SK-N-SH (cell line): ENCODE measurements around the gene LRRC49. TPM values are rescaled to one million over a fixed set of nuclear protein-coding genes. Genes with fewer than 3 reads are reported as not detected.
A peak's percentile ranks its signal among the peaks of the same experiment; 100 is the strongest.

Source experiments
- CTCF ChIA-PET: fragments of 300-600, 350-600 bp; formaldehyde crosslinking; extraction: SDS; loops from one replicate; lab custom pipeline; 2021; lab: Yijun Ruan, JAX
- POLR2A ChIA-PET: fragments of 350-600 bp; sonication (Branson Sonifier 250); formaldehyde crosslinking; extraction: SDS; loops from one replicate; lab custom pipeline; 2020; ENCODE audit warnings: antibody characterized with exemption, inconsistent platforms; lab: Yijun Ruan, JAX
- DNase-seq: peaks from one replicate; pipeline ENCODE4 v3.0.0; 2012
- H2AFZ ChIP-seq: fragments of 200-600 bp; sonication (generic); 2 replicates; pipeline ENCODE4 v1.8.1; 2016; ENCODE audit warnings: antibody characterized with exemption, mild to moderate bottlenecking, low read depth
- H3F3A ChIP-seq: fragments of 200-600 bp; sonication (generic); replicated peaks from 2 replicates; pipeline ENCODE3; 2016; ENCODE audit warnings: antibody characterized with exemption, mild to moderate bottlenecking; ENCODE audit not compliant: insufficient read depth
- H3K27ac ChIP-seq, 2 experiments: fragments of 200-500 bp in 1 of 2; fragments of 200-600 bp in 1 of 2; sonication (Bioruptor generic) in 1 of 2; sonication (generic), shearing (Covaris generic) in 1 of 2; 2 replicates each; pipeline versions ENCODE4 v1.5.1 to v1.6.1; 2014 to 2016; ENCODE audit warnings: low read depth in 2 of 2, inconsistent platforms in 1 of 2, low read length in 1 of 2, mild to moderate bottlenecking in 1 of 2, mixed read lengths in 1 of 2
- H3K27me3 ChIP-seq: fragments of 200-600 bp; sonication (generic), shearing (Covaris generic); 2 replicates; pipeline ENCODE4 v1.6.1; 2016; ENCODE audit warnings: mixed run types; ENCODE audit not compliant: insufficient read depth
- H3K36me3 ChIP-seq, 2 experiments: fragments of 200-500 bp in 1 of 2; fragments of 200-600 bp in 1 of 2; sonication (Bioruptor generic) in 1 of 2; sonication (generic) in 1 of 2; replicated peaks in 1 of 2; 2 replicates each; pipeline versions ENCODE3 to v1.5.1; 2014 to 2016; ENCODE audit warnings: low read length in 1 of 2, mild to moderate bottlenecking in 1 of 2; ENCODE audit not compliant: insufficient read depth in 2 of 2, control insufficient read depth in 1 of 2
- H3K4me1 ChIP-seq, 2 experiments: fragments of 200-500 bp in 1 of 2; fragments of 200-600 bp in 1 of 2; sonication (Bioruptor generic) in 1 of 2; sonication (generic), shearing (Covaris generic) in 1 of 2; 2 replicates each; pipeline versions ENCODE4 v1.5.1 to v1.6.1; 2014 to 2016; ENCODE audit warnings: low read depth in 1 of 2, low read length in 1 of 2, mixed run types in 1 of 2; ENCODE audit not compliant: insufficient read depth in 2 of 2, control insufficient read depth in 1 of 2
- H3K4me2 ChIP-seq: fragments of 200-600 bp; sonication (generic), shearing (Covaris generic); 2 replicates; pipeline ENCODE4 v1.6.1; 2017; ENCODE audit warnings: mixed run types
- H3K4me3 ChIP-seq, 2 experiments: fragments of 200-500 bp in 1 of 2; fragments of 200-600 bp in 1 of 2; sonication (Bioruptor generic) in 1 of 2; sonication (generic), shearing (Covaris generic) in 1 of 2; 2 replicates each; pipeline versions ENCODE4 v1.5.1 to v1.8.1; 2014 to 2016; ENCODE audit warnings: low read depth in 2 of 2, inconsistent platforms in 1 of 2, low read length in 1 of 2, mild to moderate bottlenecking in 1 of 2, mixed read lengths in 1 of 2, moderate library complexity in 1 of 2
- H3K79me2 ChIP-seq: fragments of 200-600 bp; sonication (generic); 2 replicates; pipeline ENCODE4 v1.8.1; 2017; ENCODE audit warnings: mild to moderate bottlenecking; ENCODE audit not compliant: insufficient read depth
- H3K9ac ChIP-seq: fragments of 200-600 bp; sonication (generic); 2 replicates; pipeline ENCODE4 v1.6.1; 2017; ENCODE audit warnings: mixed run types
- H3K9me2 ChIP-seq: fragments of 200-600 bp; sonication (generic); 2 replicates; pipeline ENCODE4 v1.6.1; 2017; ENCODE audit warnings: mixed run types
- H3K9me3 ChIP-seq: fragments of 200-600 bp; sonication (generic); 2 replicates; pipeline ENCODE4 v1.6.1; 2017; ENCODE audit warnings: mixed run types, mild to moderate bottlenecking, moderate library complexity
- H4K20me1 ChIP-seq: fragments of 200-600 bp; sonication (generic); 2 replicates; pipeline ENCODE4 v1.6.1; 2017; ENCODE audit warnings: mild to moderate bottlenecking, mixed run types; ENCODE audit not compliant: insufficient read depth
- CTCF ChIP-seq: fragments of 200-600 bp; sonication (generic); IDR thresholded peaks from 2 replicates; pipeline ENCODE4 v1.6.1; 2017; ENCODE audit warnings: antibody characterized with exemption, mild to moderate bottlenecking, moderate library complexity
- EZH2phosphoT487 ChIP-seq: fragments of 200-600 bp; sonication (generic); IDR thresholded peaks from 2 replicates; pipeline ENCODE4 v1.6.1; 2017; ENCODE audit warnings: low read depth, mixed run types, mild to moderate bottlenecking, antibody characterized with exemption, moderate library complexity, borderline replicate concordance
- FOSL2 ChIP-seq: IDR thresholded peaks from 2 replicates; pipeline ENCODE4 v1.4.0; 2012; ENCODE audit warnings: low read depth, mild to moderate bottlenecking, moderate library complexity, borderline replicate concordance
- JUND ChIP-seq: IDR thresholded peaks from 2 replicates; pipeline ENCODE4 v1.4.0; 2012
- MEF2A ChIP-seq: IDR thresholded peaks from 2 replicates; pipeline ENCODE4 v1.4.0; 2012; ENCODE audit warnings: low read depth, borderline replicate concordance
- MXI1 ChIP-seq: IDR thresholded peaks from 2 replicates; pipeline ENCODE4 v1.6.1; 2012; ENCODE audit warnings: mild to moderate bottlenecking, low read depth, low read length, improper control_type of control experiment
- NFIC ChIP-seq: IDR thresholded peaks from 2 replicates; pipeline ENCODE4 v1.4.0; 2012; ENCODE audit warnings: borderline replicate concordance
- NRF1 ChIP-seq: IDR thresholded peaks from 2 replicates; pipeline ENCODE4 v1.6.1; 2012; ENCODE audit warnings: low read depth, mild to moderate bottlenecking, low read length
- PBX3 ChIP-seq: IDR thresholded peaks from 2 replicates; pipeline ENCODE4; 2012
- POLR2AphosphoS5 ChIP-seq: IDR thresholded peaks from 2 replicates; pipeline ENCODE4 v1.6.1; 2012; ENCODE audit warnings: low read depth, low read length
- RAD21 ChIP-seq: IDR thresholded peaks from 2 replicates; pipeline ENCODE4 v1.6.1; 2012; ENCODE audit warnings: mild to moderate bottlenecking, low read length
- RCOR1 ChIP-seq: fragments of 150-350 bp; IDR thresholded peaks from 2 replicates; pipeline ENCODE4 v1.6.1; 2017; ENCODE audit warnings: antibody characterized with exemption, low read length
- RFX5 ChIP-seq: IDR thresholded peaks from 2 replicates; pipeline ENCODE4 v1.6.1; 2012; ENCODE audit warnings: mild to moderate bottlenecking, improper control_type of control experiment, low read length
- RXRA ChIP-seq: IDR thresholded peaks from 2 replicates; pipeline ENCODE4 v1.4.0; 2012; ENCODE audit warnings: low read depth, mild to moderate bottlenecking, borderline replicate concordance
- TCF12 ChIP-seq: IDR thresholded peaks from 2 replicates; pipeline ENCODE4 v1.4.0; 2012
- TEAD4 ChIP-seq: IDR thresholded peaks from 2 replicates; pipeline ENCODE4 v1.4.0; 2012; ENCODE audit warnings: mild to moderate bottlenecking, borderline replicate concordance; ENCODE audit not compliant: insufficient read depth
- USF1 ChIP-seq: IDR thresholded peaks from 2 replicates; pipeline ENCODE4 v1.4.0; 2012; ENCODE audit warnings: low read depth, borderline replicate concordance
- USF2 ChIP-seq: fragments of 150-350 bp; IDR thresholded peaks from 2 replicates; pipeline ENCODE4 v1.6.1; 2017; ENCODE audit warnings: antibody characterized with exemption, low read length, low read depth, borderline replicate concordance
- YY1 ChIP-seq: IDR thresholded peaks from 2 replicates; pipeline ENCODE4 v1.4.0; 2012; ENCODE audit warnings: low read depth, mild to moderate bottlenecking
- WGBS: methylation state at CpG from one replicate; pipeline ENCODE4 v1.1.6; 2017; ENCODE audit warnings: low lambda C conversion rate; 5-methylcytosine and 5-hydroxymethylcytosine counted together
- polyA plus RNA-seq, 3 experiments: library from polyadenylated mRNA; depleted of rRNA; stranded (reverse); fragments of >200 nt; gene quantifications; 2 replicates each; pipeline ENCODE4 v1.2.3, GENCODE V29; 2012

Gene LRRC49
- polyA plus RNA-seq, 1 of the 3 experiments (the other 2 are of a cell fraction), result 7.2 TPM

GRCh38 chr15:71080166-71080565 lies 187.5 kb downstream of the LRRC49 start (continued):
- TF ChIP-seq YY1 (no peak), RFX5 (no peak), FOSL2 (no peak), EZH2phosphoT487 (no peak), NRF1 (no peak), POLR2AphosphoS5 (no peak), CTCF (no peak)

- POLR2A ChIA-PET, result no interaction called here
- Histone ChIP-seq H3K4me1 (peaks cover 0 to 11% of the 10 kb centered on the region in 2 experiments; a peak in 1 of 4 replicates), H3K36me3 (no peaks in the 10 kb centered on the region), H3K79me2 (no peaks in the 10 kb centered on the region), H3K27ac (peak overlapping the region in 1 of 2 experiments; percentile 92; a peak in 2 of 4 replicates), H3F3A (peaks cover 9% of the 10 kb centered on the region), H3K9me2 (no peaks in the 10 kb centered on the region), H3K4me3 (no peak overlapping the region), H3K9ac (no peak overlapping the region; the same call in 1 of the 2 replicates), H4K20me1 (no peaks in the 10 kb centered on the region), H3K27me3 (no peaks in the 10 kb centered on the region), H3K4me2 (peak overlapping the region; percentile 47; the same call in 1 of the 2 replicates), H2AFZ (no peak overlapping the region), H3K9me3 (no peaks in the 10 kb centered on the region)
- TF ChIP-seq RXRA (peak; percentile 64; the same call in 1 of the 2 replicates), PBX3 (peak; percentile 37; the same call in 1 of the 2 replicates), USF2 (no peak)
- CTCF ChIA-PET, result interaction anchor here (0.9 kb wide), 1 partner anchor 360 kb away, joined by 3 read pairs; no protein-coding TSS in a partner anchor
- no peak for DNase-seq
- WGBS, result 57% methylated on average over 1 of the region's 1 CpG
These were observed 188.1 kb downstream of the LRRC49 start for GRCh38 chr15:71080705-71081104.

GRCh38 chr15:71082803-71083202 lies 190.2 kb downstream of the LRRC49 start:
- no peak for TF ChIP-seq TCF12
- no peak for TF ChIP-seq TEAD4
- no peak for TF ChIP-seq USF1
- TF ChIP-seq USF2, result no peak
- no peak for TF ChIP-seq NRF1
- no peak for TF ChIP-seq MXI1
- no peak for TF ChIP-seq MEF2A
- TF ChIP-seq JUND, result no peak
- TF ChIP-seq NFIC, result no peak
- TF ChIP-seq RCOR1, result no peak
- TF ChIP-seq FOSL2, result no peak
- TF ChIP-seq EZH2phosphoT487, result no peak
- no peak for TF ChIP-seq POLR2AphosphoS5
- no peak for TF ChIP-seq RAD21
- no peak overlapping the region for H3K4me2 ChIP-seq
- H3F3A ChIP-seq, result peaks cover 9% of the 10 kb centered on the region
- no peak for DNase-seq
- H3K9ac ChIP-seq, result no peak overlapping the region
- no peak overlapping the region for H3K4me3 ChIP-seq
- H3K9me2 ChIP-seq, result no peaks in the 10 kb centered on the region
- no peak overlapping the region for H2AFZ ChIP-seq
- POLR2A ChIA-PET, result no interaction called here
- H4K20me1 ChIP-seq, result no peaks in the 10 kb centered on the region
- CTCF ChIA-PET, result interaction anchor here (0.5 kb wide), 1 partner anchor 58 kb away, joined by 3 read pairs; no protein-coding TSS in a partner anchor
- no peaks in the 10 kb centered on the region for H3K36me3 ChIP-seq
- no peak overlapping the region for H3K27ac ChIP-seq
- peaks cover 0 to 11% of the 10 kb centered on the region in 2 experiments; a peak in 1 of 4 replicates for H3K4me1 ChIP-seq
- no peaks in the 10 kb centered on the region for H3K79me2 ChIP-seq
- peaks cover 3% of the 10 kb centered on the region; the same call in 1 of the 2 replicates for H3K9me3 ChIP-seq
- H3K27me3 ChIP-seq, result no peaks in the 10 kb centered on the region
- 78% methylated on average over 5 of the region's 5 CpGs for WGBS
